ENCODE measurements around the gene COTL1. TPM values are rescaled to one million over a fixed set of nuclear protein-coding genes. Genes with fewer than 3 reads are reported as not detected.
"Not testable (repeated sequence)": the region's sequence is repeated elsewhere in the genome, so short reads cannot be mapped to it uniquely, and the experiment has no call there.

The COTL1 gene
- polyA plus RNA-seq, 1 donor, result 120 TPM

- DNase-seq, result no peak
Measured at GRCh38 chr16:84571506-84571905, 46.4 kb downstream of the COTL1 start.

- DNase-seq, result no peak
Measured at GRCh38 chr16:84570739-84571403, 47.0 kb downstream of the COTL1 start.

GRCh38 chr16:84569382-84569987 is 48.4 kb downstream of the COTL1 start:
- DNase-seq, result no peak

- DNase-seq, result no peak
Measured at GRCh38 chr16:84568066-84568465, 49.8 kb downstream of the COTL1 start.

GRCh38 chr16:84567286-84567962 is 50.5 kb downstream of the COTL1 start:
- no peak for DNase-seq

- no peak for DNase-seq
Measured at GRCh38 chr16:84566545-84567257, 51.2 kb downstream of the COTL1 start.

- no peak for DNase-seq
Measured at GRCh38 chr16:84565669-84566495, 52.0 kb downstream of the COTL1 start.

- DNase-seq, result no peak
Measured at GRCh38 chr16:84563786-84564420, 54.0 kb downstream of the COTL1 start.

GRCh38 chr16:84563064-84563715 is 54.7 kb downstream of the COTL1 start:
- DNase-seq, result no peak

- DNase-seq, result no peak
Measured at GRCh38 chr16:84562174-84562815, 55.6 kb downstream of the COTL1 start.

GRCh38 chr16:84561291-84561690 is 56.6 kb downstream of the COTL1 start:
- DNase-seq, result no peak

- no peak for DNase-seq
Measured at GRCh38 chr16:84560269-84560668, 57.6 kb downstream of the COTL1 start.

GRCh38 chr16:84559311-84559932 is 58.5 kb downstream of the COTL1 start:
- no peak for DNase-seq

- DNase-seq, result not testable (repeated sequence)
Measured at GRCh38 chr16:84558850-84559249, 59.0 kb downstream of the COTL1 start.

- DNase-seq, result no peak
Measured at GRCh38 chr16:84557504-84557903, 60.4 kb downstream of the COTL1 start.

- no peak for DNase-seq
Measured at GRCh38 chr16:84557059-84557458, 60.8 kb downstream of the COTL1 start.

- DNase-seq, result no peak
Measured at GRCh38 chr16:84555418-84556196, 62.3 kb downstream of the COTL1 start.

GRCh38 chr16:84554627-84555328 is 63.1 kb downstream of the COTL1 start:
- no peak for DNase-seq

Data from left kidney (tissue), 2 donors.